K562 (cell line): Measurements from ENCODE around the gene SMYD2. TPM values are rescaled to one million over a fixed set of nuclear protein-coding genes. Genes with fewer than 3 reads are reported as not detected.
A peak's percentile ranks its signal among the peaks of the same experiment; 100 is the strongest.

Experiments used
- ATF1 ChIP-seq, 2 experiments: fragments of 450-650 bp in 1 of 2; IDR thresholded peaks; 2 replicates each; pipeline ENCODE4 v1.6.1; 2016; ENCODE audit warnings: missing compliant biosample characterization in 1 of 2, missing genetic modification characterization in 1 of 2
- BRF1 ChIP-seq: IDR thresholded peaks from 3 replicates; pipeline ENCODE4 v1.6.1; 2011; ENCODE audit warnings: borderline replicate concordance, mild to moderate bottlenecking; ENCODE audit not compliant: insufficient read length; ENCODE audit errors: extremely low read depth
- CEBPG ChIP-seq, 3 experiments: fragments of 200-800 bp in 1 of 3; sonication (Bioruptor generic) in 1 of 3; sonication (generic) in 1 of 3; formaldehyde crosslinking in 1 of 3; IDR thresholded peaks in 2 of 3; conservative IDR thresholded peaks in 1 of 3; 2 replicates each; pipeline versions ENCODE4 v1.6.1 to v1.8.0; 2016 to 2022; ENCODE audit warnings: missing compliant biosample characterization in 2 of 3, missing genetic modification characterization in 2 of 3, mild to moderate bottlenecking in 1 of 3, missing genetic modification reagents in 1 of 3
- EHMT2 ChIP-seq: fragments of 450-650 bp; IDR thresholded peaks from 2 replicates; pipeline ENCODE4 v1.6.1; 2018; ENCODE audit warnings: antibody characterized with exemption
- NKRF ChIP-seq: fragments of 450-650 bp; IDR thresholded peaks from 2 replicates; pipeline ENCODE4 v1.6.1; 2016; ENCODE audit warnings: borderline replicate concordance
- RBM25 ChIP-seq: fragments of 200-400 bp; formaldehyde crosslinking; IDR thresholded peaks from 2 replicates; pipeline ENCODE4 v1.6.1; 2018; ENCODE audit warnings: low read length, low read depth, moderate library complexity; ENCODE audit not compliant: severe bottlenecking
- SAP30 ChIP-seq: fragments of 200-600 bp; sonication (generic); IDR thresholded peaks from 2 replicates; pipeline ENCODE4 v1.6.1; 2012; ENCODE audit warnings: borderline replicate concordance, low read depth, mild to moderate bottlenecking, moderate library complexity, low read length, control low read depth, inconsistent platforms; ENCODE audit not compliant: insufficient read depth, poor library complexity, severe bottlenecking
- TFAP4 ChIP-seq: sonication (generic); formaldehyde crosslinking; IDR thresholded peaks from 2 replicates; pipeline ENCODE4 v1.8.0; 2022; ENCODE audit warnings: missing genetic modification reagents, mild to moderate bottlenecking, moderate library complexity, borderline replicate concordance
- ZBTB40 ChIP-seq, 2 experiments: fragments of 450-650 bp in 1 of 2; sonication (generic) in 1 of 2; formaldehyde crosslinking in 1 of 2; IDR thresholded peaks; 2 replicates each; pipeline versions ENCODE4 v1.7.1 to v1.9.0; 2016 to 2022; ENCODE audit warnings: inconsistent platforms in 1 of 2, mild to moderate bottlenecking in 1 of 2, missing genetic modification reagents in 1 of 2
- polyA plus RNA-seq, 8 experiments: library from polyadenylated mRNA; depleted of rRNA in 4 of 8; stranded (reverse) in 5 of 8; unstranded in 3 of 8; fragments of >200 nt; fragmentation: Nextera tagmentation in 2 of 8; fragmentation: Illumina TruSeq in 1 of 8; extraction: Ambion mirVana in 2 of 8; extraction: Trizol in 1 of 8; gene quantifications; 2 replicates each; pipeline versions ENCODE4 v1.2.1 to v1.2.3, GENCODE V29; 2011 to 2014; ENCODE audit warnings: inconsistent platforms in 1 of 8, missing spikeins in 1 of 8
- total RNA-seq, 7 experiments: library from RNA; depleted of rRNA in 6 of 7; stranded (reverse); fragments of >200 nt in 6 of 7; fragmentation: Illumina TruSeq in 2 of 7; extraction: Trizol in 2 of 7; gene quantifications; 2 replicates each; pipeline versions ENCODE4 v1.2.1 to v1.2.3, GENCODE V29; 2011 to 2021; ENCODE audit warnings: low replicate concordance in 1 of 7

Gene SMYD2
- total and polyA plus RNA-seq, 9 of the 15 experiments (the other 6 are each of a cell fraction or from before 2014, with no cell fraction given): 13.8 to 81.3 (median 39.9) TPM

- TF ChIP-seq SAP30: peak; percentile 2
- TF ChIP-seq TFAP4: 0 out of 2 replicates have a peak, but pooled peaks have one; percentile 13
- peak; percentile 59 for TF ChIP-seq CEBPG (CRISPR knock-in tag; IDR thresholded peaks at IDR 0.05)
- TF ChIP-seq CEBPG (tag; conservative IDR thresholded peaks at IDR 0.05 in 1 of 2, IDR thresholded peaks at IDR 0.05 in 1 of 2): peak; percentile 40 to 86; a peak in 3 of 4 replicates
- TF ChIP-seq ATF1 (CRISPR knock-in tag; IDR thresholded peaks at IDR 0.05): no peak
- TF ChIP-seq ATF1 (tag; IDR thresholded peaks at IDR 0.05): 0 out of 2 replicates have a peak, but pooled peaks have one; percentile 9
- TF ChIP-seq RBM25: peak; percentile 37
- TF ChIP-seq ZBTB40 (IDR thresholded peaks at IDR 0.05): peak; percentile 43; the same call in 1 of the 2 replicates
- no peak for TF ChIP-seq ZBTB40 (CRISPR knock-in tag; IDR thresholded peaks at IDR 0.05)
- no peak for TF ChIP-seq EHMT2
- no peak for TF ChIP-seq BRF1
- TF ChIP-seq NKRF: peak; percentile 79
These were observed 1.0 kb downstream of the SMYD2 start (continued) for GRCh38 chr1:214281720-214282629.
